ENCODE results near the gene THEM4.
A peak's percentile ranks its signal among the peaks of the same experiment; 100 is the strongest.
"Not testable (repeated sequence)": the region's sequence is repeated elsewhere in the genome, so short reads cannot be mapped to it uniquely, and the experiment has no call there.

The THEM4 gene

DNA sequence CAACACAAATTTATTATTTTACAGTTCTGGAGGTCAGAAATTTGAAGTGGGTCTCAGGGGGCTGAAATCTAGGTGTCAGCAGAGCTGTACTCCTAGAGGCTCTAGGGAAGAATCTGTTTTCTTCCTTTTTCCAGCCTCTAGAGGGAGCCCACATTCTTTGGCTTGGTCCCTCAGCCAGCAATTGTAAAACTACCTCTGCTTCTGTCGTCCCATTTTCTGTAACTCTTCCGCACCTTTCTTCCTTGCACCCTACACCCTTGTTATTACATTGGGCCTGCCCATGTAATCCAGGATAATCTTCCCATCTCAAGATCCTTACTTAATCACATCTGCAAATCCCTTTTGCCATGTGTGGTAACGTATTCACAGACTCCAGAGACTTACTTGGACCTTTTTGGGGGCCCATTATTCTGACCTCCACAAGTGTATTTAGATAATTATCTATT is 24.8 kb upstream of the THEM4 start:
- peak; percentile 34 to 47 for DNase-seq

DNA sequence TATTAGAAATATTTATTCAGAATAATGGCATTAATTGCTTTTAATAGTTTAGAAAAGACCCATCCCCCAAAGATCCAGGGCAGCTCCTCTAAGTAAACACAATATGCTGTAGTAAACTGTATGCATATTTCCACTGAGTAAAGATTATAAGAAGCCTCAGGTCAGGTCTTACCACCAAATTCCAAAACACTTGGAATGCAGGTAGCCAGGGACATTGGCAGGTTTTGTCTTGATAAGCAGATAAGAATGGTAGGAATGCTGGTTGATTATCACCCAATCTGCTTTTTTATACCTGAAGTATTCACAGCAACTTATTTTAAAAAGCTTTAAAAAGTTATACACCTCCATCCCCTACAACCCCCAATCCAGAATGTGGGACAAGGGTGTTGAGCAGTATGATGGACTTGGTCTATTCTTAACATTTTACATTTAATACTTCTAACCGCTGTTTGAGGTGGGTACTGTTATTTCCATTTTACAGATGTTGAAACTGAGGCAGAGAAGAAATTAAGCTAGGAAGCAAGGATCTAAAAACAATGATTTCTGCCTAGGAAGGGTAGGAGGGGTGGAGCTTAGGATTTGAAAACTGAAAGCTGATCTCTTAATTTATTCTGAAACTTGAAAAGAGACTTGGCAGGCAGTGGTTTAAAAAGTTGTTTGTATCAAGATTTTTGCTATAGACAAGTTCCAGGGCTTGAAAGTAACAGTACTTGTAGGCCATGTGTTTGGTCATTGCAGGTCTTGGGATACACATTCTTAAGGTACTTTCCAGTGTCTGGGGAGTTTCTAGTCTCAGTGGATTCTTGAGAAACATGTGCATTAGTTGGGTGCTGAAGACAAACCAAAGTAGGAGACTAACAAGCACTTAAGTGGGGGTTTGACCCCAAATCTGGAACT is 15.6 kb upstream of the THEM4 start:
- DNase-seq: no peak

DNA sequence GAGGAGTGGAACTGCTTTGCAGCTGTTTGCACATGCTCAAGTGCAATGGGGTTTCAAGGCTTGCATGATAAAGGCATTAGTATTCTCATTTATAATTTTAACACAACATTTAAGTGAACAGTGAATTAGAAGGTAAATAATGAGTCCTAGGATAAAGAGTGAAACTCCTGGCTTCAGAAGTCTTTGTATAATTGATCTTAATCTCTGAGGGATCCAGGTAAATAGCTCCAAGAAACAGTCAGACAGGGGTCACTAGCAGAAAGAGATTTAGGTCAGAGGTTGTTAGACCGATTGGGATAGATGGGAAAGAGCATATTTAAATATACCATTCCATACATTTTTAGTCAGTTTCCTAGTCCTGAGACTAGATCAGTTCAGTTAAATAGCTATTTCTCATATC is 14.1 kb upstream of the THEM4 start:
- DNase-seq: no peak

GRCh38 chr1:151920149-151920548 is 10.8 kb upstream of the THEM4 start:
- DNase-seq: no peak

GRCh38 chr1:151918819-151919610 is 9.7 kb upstream of the THEM4 start:
- DNase-seq: no peak

DNA sequence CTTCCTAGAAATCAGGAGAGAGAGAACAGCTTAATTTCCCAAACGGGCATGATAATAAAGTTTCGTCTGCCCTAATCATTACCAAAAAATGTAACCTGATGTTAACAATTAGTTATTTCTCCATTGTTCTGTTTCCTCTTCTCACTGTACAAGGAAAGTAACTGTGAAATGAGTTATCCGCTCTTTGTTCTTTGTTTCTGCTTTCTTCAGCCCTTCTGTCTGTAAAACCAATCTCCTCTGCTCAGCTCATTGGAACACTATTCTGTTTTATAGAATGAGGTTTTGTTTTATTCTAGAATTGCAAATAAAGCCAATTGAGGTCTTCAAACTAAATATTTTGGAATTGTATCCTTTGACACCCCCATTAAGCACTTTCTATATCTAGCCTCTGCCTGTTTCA is 8.8 kb upstream of the THEM4 start:
- DNase-seq: no peak

GRCh38 chr1:151916726-151917370 is 7.5 kb upstream of the THEM4 start:
- DNase-seq: no peak

GRCh38 chr1:151915061-151915686 is 5.9 kb upstream of the THEM4 start:
- DNase-seq: no peak

GRCh38 chr1:151914076-151914475 is 4.8 kb upstream of the THEM4 start:
- DNase-seq: no peak

DNA sequence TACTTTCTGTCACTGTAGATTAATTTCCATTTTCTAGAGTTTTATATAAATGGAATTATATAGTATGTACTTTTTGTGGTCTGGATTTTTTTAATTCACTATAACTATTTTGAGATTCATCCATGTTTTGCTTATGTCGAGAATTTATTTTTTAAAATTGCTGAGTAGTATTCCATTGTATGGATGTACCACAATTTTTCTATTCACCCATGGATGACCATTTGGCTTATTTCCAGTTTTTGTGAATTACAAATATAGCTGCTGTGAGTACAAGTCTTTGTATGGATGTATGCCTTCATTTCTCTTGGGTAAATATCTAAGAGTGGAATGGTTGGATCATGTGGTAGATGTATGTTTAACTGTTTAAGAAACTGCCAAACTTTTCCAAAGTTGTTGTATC is 3.7 kb upstream of the THEM4 start:
- DNase-seq: no peak

GRCh38 chr1:151908228-151908691 is 1.1 kb downstream of the THEM4 start:
- DNase-seq: peak in 1 of 2 donors; percentile 11

- peak in 1 of 2 donors; percentile 13 for DNase-seq
These were observed 1.8 kb downstream of the THEM4 start for GRCh38 chr1:151907363-151908139.

DNA sequence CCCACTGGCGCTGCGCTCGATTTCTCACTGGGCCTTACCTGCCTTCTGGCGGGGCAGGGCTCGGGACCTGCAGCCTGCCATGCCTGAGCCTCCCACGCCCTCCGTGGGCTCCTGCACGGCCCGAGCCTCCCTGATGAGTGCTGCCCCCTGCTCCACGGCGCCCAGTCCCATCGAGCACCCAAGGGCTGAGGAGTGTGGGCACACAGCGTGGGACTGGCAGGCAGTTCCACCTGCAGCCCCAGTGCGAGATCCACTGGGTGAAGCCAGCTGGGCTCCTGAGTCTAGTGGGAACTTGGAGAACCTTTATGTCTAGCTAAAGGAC is 3.0 kb downstream of the THEM4 start:
- DNase-seq: not testable (repeated sequence)

- DNase-seq: peak in 1 of 2 donors; percentile 16
These were observed 3.6 kb downstream of the THEM4 start for GRCh38 chr1:151905443-151906323.

DNA sequence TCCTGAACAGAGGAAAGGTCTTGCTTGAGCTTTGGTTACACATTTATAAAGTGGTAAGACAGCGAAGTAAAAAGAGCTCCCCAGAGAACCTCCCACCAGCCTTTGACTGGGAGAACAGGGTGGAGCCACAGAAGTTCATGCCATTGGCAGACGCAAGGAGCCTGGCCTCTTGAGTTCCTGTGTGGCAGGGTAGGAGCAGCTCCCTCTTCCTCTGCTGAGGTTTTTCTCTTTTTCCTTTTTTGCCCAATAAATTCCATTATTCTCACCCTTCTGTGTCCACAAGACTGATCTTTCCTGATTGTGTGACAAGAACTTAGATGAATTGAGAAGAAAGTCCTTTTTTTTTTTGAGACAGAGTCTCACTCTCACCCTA is 4.3 kb downstream of the THEM4 start:
- peak; percentile 44 to 51 for DNase-seq

GRCh38 chr1:151902858-151903257 is 6.5 kb downstream of the THEM4 start:
- DNase-seq: no peak

DNA sequence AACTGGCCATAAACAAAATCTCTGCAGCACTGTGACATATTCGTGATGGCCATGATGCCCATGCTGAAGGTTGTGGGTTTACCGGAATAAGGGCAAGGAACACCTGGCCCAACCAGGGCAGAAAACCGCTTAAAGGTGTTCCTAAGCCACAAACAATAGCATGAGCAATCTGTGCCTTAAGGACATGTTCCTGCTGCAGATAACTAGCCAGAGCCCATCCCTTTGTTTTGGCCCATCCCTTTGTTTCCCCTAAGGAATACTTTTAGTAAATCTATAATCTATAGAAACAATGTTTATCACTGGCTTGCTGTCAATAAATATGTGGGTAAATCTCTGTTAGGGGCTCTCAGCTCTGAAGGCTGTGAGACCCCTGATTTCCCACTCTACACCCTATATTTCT is 8.5 kb downstream of the THEM4 start:
- DNase-seq: not testable (repeated sequence)

DNA sequence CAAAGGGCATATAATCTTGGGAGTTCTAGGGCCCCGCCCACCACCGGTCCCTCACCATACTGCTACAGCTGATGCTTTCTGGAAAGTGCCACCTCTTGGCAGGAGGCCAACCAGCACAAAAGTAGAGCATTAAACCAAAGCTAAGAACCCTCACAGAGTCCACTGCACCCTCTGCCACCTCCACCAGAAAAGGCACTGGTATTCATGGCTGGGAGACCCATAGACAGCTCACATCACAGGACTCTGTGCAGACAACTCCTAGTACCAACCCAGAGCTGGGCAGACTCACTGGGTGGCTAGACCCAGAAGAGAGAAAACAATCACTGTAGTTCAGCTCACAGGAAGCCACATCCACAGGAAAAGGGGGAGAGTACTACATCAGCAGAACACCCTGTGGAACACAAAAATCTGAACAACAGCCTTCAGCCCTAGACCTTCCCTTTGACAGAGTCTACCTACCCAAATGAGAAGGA is 10.8 kb downstream of the THEM4 start:
- DNase-seq: peak in 1 of 2 donors; percentile 6

- no peak for DNase-seq
These were observed 11.3 kb downstream of the THEM4 start for GRCh38 chr1:151897991-151898431.

DNA sequence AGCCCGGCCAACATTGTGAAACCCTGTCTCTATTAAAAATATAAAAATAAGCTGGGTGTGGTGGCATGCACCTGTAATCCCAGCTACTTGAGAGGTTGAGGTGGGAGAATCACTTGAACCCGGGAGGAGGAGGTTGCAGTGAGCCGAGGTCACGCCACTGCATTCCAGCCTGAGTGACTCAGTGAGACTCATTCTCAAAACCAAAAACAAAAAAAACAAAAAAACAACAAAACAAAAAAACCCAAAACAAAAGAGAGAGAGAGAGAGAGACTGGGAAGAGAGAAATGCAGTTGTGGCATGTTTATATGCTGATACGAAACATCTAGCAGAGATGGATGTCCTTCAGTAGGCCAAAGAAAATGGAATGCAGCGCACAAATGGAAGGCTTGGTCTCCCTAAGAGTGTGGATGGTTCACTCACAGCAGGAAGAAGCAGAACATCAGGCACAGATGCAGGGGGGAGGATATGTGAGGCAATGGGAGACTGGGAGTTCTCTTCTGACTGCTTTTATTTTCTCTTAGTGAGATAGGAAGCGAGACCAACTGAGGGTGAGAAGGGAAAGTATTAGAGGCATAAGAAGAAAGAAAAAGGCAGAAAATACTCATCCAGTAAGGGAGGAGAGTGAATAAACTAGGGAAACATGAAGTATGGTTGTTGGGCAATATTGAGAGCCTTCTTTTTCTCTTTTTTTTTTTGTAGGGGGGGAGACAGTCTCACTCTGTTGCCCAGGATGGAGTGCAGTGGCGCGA is 16.0 kb downstream of the THEM4 start:
- DNase-seq: no peak
